ENCODE results near the gene SLC4A4. TPM values are rescaled to one million over a fixed set of nuclear protein-coding genes. Genes with fewer than 3 reads are reported as not detected.
A peak's percentile ranks its signal among the peaks of the same experiment; 100 is the strongest.

SLC4A4 gene
- total RNA-seq, 1 donor from 2014 or later, result 37.7 TPM

GRCh38 chr4:71533121-71533520 lies 194.3 kb downstream of the SLC4A4 start:
- no peaks in the 10 kb centered on the region for H3K4me1 Mint-ChIP-seq (ENCODE audit: unreplicated experiment)
- no peak for DNase-seq (ENCODE audit: extremely low spot score, unreplicated experiment)
- peaks cover 37% of the 10 kb centered on the region for H3K27me3 Mint-ChIP-seq (ENCODE audit: unreplicated experiment)
- TF ChIP-seq, protein P1, sequence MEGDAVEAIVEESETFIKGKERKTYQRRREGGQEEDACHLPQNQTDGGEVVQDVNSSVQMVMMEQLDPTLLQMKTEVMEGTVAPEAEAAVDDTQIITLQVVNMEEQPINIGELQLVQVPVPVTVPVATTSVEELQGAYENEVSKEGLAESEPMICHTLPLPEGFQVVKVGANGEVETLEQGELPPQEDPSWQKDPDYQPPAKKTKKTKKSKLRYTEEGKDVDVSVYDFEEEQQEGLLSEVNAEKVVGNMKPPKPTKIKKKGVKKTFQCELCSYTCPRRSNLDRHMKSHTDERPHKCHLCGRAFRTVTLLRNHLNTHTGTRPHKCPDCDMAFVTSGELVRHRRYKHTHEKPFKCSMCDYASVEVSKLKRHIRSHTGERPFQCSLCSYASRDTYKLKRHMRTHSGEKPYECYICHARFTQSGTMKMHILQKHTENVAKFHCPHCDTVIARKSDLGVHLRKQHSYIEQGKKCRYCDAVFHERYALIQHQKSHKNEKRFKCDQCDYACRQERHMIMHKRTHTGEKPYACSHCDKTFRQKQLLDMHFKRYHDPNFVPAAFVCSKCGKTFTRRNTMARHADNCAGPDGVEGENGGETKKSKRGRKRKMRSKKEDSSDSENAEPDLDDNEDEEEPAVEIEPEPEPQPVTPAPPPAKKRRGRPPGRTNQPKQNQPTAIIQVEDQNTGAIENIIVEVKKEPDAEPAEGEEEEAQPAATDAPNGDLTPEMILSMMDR (IDR thresholded peaks at IDR 0.05), result no peak
- H3K36me3 Mint-ChIP-seq (ENCODE audit: unreplicated experiment), result peaks cover 28% of the 10 kb centered on the region
- H3K4me3 Mint-ChIP-seq (ENCODE audit: unreplicated experiment), result no peak overlapping the region
- H3K27ac Mint-ChIP-seq (ENCODE audit: unreplicated experiment), result no peak overlapping the region
- H3K9me3 Mint-ChIP-seq (ENCODE audit: unreplicated experiment), result no peaks in the 10 kb centered on the region

DNA sequence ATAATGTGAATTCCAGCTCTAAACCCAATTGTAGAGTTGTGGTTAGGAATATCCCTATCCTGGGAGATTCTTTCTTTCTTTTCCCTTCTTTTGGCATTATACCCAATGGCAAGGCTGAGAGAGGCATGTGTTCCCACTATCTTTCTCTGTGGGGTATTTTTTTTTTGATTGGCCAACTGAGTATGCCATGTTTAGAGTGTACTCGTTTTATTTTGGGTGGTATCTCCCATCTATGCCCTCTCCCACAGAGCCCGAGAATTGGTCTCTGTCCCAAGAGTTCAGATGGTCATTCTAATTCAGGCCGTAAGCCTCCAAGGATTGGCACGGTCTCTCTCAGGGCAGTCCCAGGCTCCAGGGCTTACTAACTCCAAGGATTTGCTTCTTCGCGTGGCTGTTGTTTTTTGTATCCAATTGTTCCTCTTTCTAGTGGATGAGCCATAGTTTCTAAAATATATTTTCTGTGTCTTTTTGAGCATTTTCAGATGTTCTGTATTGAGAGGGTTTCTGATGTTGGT lies 198.8 kb downstream of the SLC4A4 start:
- TF ChIP-seq, protein P1 (IDR thresholded peaks at IDR 0.05), result no peak
- Mint-ChIP-seq H3K36me3 (ENCODE audit: unreplicated experiment) (peaks cover 31% of the 10 kb centered on the region), H3K27me3 (ENCODE audit: unreplicated experiment) (peaks cover 20% of the 10 kb centered on the region), H3K27ac (ENCODE audit: unreplicated experiment) (no peak overlapping the region), H3K9me3 (ENCODE audit: unreplicated experiment) (no peaks in the 10 kb centered on the region), H3K4me1 (ENCODE audit: unreplicated experiment) (peaks cover 35% of the 10 kb centered on the region), H3K4me3 (ENCODE audit: unreplicated experiment) (no peak overlapping the region)
- DNase-seq (ENCODE audit: extremely low spot score, unreplicated experiment), result no peak

DNA sequence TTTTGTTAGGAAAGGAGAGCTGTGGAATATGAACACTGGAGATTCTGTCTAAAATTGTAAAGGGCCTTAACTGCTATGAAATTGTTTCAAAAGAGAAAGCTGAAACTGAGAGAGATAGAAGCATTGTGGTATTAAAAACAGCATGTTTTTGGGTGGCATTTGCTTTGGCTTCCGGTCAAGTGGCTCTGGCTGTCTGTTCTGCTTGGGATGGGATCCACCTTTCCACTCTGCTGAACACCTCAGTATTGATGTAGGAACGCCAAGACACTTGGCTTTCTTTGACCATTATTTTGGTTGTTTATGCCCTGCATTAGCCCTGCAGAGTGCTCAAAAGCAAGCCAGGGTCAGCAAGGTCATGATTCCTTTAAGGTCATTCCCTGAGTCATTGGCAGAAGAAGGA lies 199.7 kb downstream of the SLC4A4 start:
- TF ChIP-seq, protein P1 (IDR thresholded peaks at IDR 0.05), result no peak
- Mint-ChIP-seq H3K9me3 (ENCODE audit: unreplicated experiment) (no peaks in the 10 kb centered on the region), H3K36me3 (ENCODE audit: unreplicated experiment) (peaks cover 27% of the 10 kb centered on the region)

DNA sequence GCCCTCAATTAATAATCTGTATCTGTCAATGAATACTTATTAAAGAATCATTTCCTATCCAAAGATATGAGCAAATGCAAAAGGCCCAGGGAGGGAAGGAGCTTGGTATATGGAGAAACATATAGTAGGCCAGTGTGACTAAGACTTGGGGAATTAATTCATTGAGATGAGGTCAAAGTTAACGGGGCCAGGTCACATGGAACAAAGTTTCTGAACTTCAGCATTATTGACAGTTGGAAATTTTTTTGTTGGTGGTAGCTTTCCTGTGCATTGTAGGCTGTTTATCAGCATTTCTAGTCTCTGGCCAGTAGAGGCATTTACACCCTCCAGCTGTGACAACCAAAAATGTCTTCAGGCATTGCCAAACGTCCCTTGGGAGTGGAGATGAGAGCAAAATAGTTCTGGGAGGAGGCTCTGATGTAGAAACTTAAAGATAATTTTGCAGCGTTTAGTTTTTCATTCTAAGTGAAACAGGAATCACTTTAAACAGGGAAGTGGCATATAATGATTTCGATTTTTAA lies 202.0 kb downstream of the SLC4A4 start:
- H3K27ac Mint-ChIP-seq (ENCODE audit: unreplicated experiment), result peak overlapping the region; percentile 2
- no peaks in the 10 kb centered on the region for H3K9me3 Mint-ChIP-seq (ENCODE audit: unreplicated experiment)
- no peaks in the 10 kb centered on the region for H3K27me3 Mint-ChIP-seq (ENCODE audit: unreplicated experiment)
- TF ChIP-seq, protein P1 (IDR thresholded peaks at IDR 0.05), result peak; percentile 21
- peaks cover 14% of the 10 kb centered on the region for H3K36me3 Mint-ChIP-seq (ENCODE audit: unreplicated experiment)
- no peak for DNase-seq (ENCODE audit: extremely low spot score, unreplicated experiment)
- H3K4me3 Mint-ChIP-seq (ENCODE audit: unreplicated experiment), result no peak overlapping the region
- H3K4me1 Mint-ChIP-seq (ENCODE audit: unreplicated experiment), result peaks cover 60% of the 10 kb centered on the region

More for the DNA sequence above, 199.7 kb downstream of the SLC4A4 start:
- no peak for DNase-seq (ENCODE audit: extremely low spot score, unreplicated experiment)
- peaks cover 16% of the 10 kb centered on the region for H3K27me3 Mint-ChIP-seq (ENCODE audit: unreplicated experiment)
- H3K27ac Mint-ChIP-seq (ENCODE audit: unreplicated experiment), result no peak overlapping the region
- peaks cover 37% of the 10 kb centered on the region for H3K4me1 Mint-ChIP-seq (ENCODE audit: unreplicated experiment)
- no peak overlapping the region for H3K4me3 Mint-ChIP-seq (ENCODE audit: unreplicated experiment)

DNA sequence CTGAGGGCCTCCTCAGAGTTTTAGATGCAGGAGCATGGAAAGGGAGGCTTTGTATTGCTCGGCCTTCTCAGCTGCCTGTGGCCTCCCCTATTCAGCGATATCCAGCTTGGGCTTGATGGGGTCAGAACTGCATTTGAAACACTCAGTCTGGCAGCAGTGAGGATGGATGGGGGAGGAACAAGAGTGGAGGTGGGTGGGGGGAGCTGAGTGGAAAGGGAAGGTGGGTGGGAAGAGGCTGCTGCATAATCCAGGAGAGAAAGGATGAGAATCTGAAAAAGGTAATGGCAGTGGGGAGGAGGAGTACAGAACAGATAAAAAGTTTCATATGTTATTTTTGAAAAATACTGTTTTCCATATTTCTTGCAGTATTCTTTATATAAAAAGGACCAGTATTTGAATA lies 202.7 kb downstream of the SLC4A4 start:
- H3K36me3 Mint-ChIP-seq (ENCODE audit: unreplicated experiment), result peaks cover 13% of the 10 kb centered on the region
- TF ChIP-seq, protein P1 (IDR thresholded peaks at IDR 0.05), result no peak
- no peak overlapping the region for H3K27ac Mint-ChIP-seq (ENCODE audit: unreplicated experiment)
- H3K27me3 Mint-ChIP-seq (ENCODE audit: unreplicated experiment), result no peaks in the 10 kb centered on the region
- no peak for DNase-seq (ENCODE audit: extremely low spot score, unreplicated experiment)
- peaks cover 67% of the 10 kb centered on the region for H3K4me1 Mint-ChIP-seq (ENCODE audit: unreplicated experiment)
- H3K9me3 Mint-ChIP-seq (ENCODE audit: unreplicated experiment), result no peaks in the 10 kb centered on the region
- peak overlapping the region; percentile 18 for H3K4me3 Mint-ChIP-seq (ENCODE audit: unreplicated experiment)
